CD4-positive, alpha-beta memory T cell (primary cell): ENCODE measurements around the gene RP2. TPM values are rescaled to one million over a fixed set of nuclear protein-coding genes. Genes with fewer than 3 reads are reported as not detected.

Experiments
- CTCF ChIA-PET: fragments of 350-600 bp; sonication (Branson Sonifier 250); formaldehyde crosslinking; loops from one replicate; lab custom pipeline; 2021; ENCODE audit warnings: inconsistent platforms; ENCODE audit not compliant: partially characterized antibody; lab: Charles Lee
- POLR2A ChIA-PET: fragments of 350-600 bp; sonication (Branson Sonifier 250); formaldehyde crosslinking; loops from one replicate; lab custom pipeline; 2021; ENCODE audit not compliant: partially characterized antibody; lab: Charles Lee
- DNase-seq, 5 donors: peaks; one replicate each; pipeline versions ENCODE4 v3.0.0 to v3.0.0-alpha.2; 2020 to 2022; ENCODE audit warnings: mixed read lengths in 1 of 5
- H3K27ac ChIP-seq: one replicate; pipeline ENCODE4 v1.7.0; 2013; ENCODE audit warnings: low read depth, low read length
- H3K27me3 ChIP-seq: 2 replicates; pipeline ENCODE4 v1.7.0; 2013; ENCODE audit warnings: mild to moderate bottlenecking, low read length, moderate library complexity; ENCODE audit not compliant: insufficient read depth
- H3K36me3 ChIP-seq: 2 replicates; pipeline ENCODE4 v1.7.0; 2013; ENCODE audit warnings: mild to moderate bottlenecking, low read length, moderate library complexity; ENCODE audit not compliant: insufficient read depth
- H3K4me1 ChIP-seq: 2 replicates; pipeline ENCODE4 v1.7.0; 2013; ENCODE audit warnings: mild to moderate bottlenecking, low read length, moderate library complexity; ENCODE audit not compliant: insufficient read depth
- H3K4me3 ChIP-seq, 2 donors: one replicate each; pipeline ENCODE4 v1.7.0; 2013; ENCODE audit warnings: low read length in 2 of 2, mild to moderate bottlenecking in 1 of 2
- H3K9me3 ChIP-seq, 2 donors: one replicate each; pipeline ENCODE4 v1.7.0; 2013; ENCODE audit warnings: low read length in 2 of 2, control low read depth in 1 of 2; ENCODE audit not compliant: control insufficient read depth in 1 of 2
- H3K27ac Mint-ChIP-seq, 7 donors: one replicate each; pipeline ENCODE4 v1.8.0; 2020 to 2021; ENCODE audit warnings: mixed read lengths in 7 of 7, mild to moderate bottlenecking in 6 of 7, inconsistent platforms in 3 of 7, moderate library complexity in 3 of 7
- H3K27me3 Mint-ChIP-seq, 2 donors: one replicate each; pipeline ENCODE4 v1.8.0; 2020 to 2021; ENCODE audit warnings: mixed read lengths in 2 of 2
- H3K36me3 Mint-ChIP-seq, 2 donors: one replicate each; pipeline ENCODE4 v1.8.0; 2020 to 2021; ENCODE audit warnings: mixed read lengths in 2 of 2, inconsistent platforms in 1 of 2, mild to moderate bottlenecking in 1 of 2
- H3K4me1 Mint-ChIP-seq, 4 donors: one replicate each; pipeline ENCODE4 v1.8.0; 2020 to 2021; ENCODE audit warnings: mixed read lengths in 4 of 4, mild to moderate bottlenecking in 1 of 4
- H3K4me3 Mint-ChIP-seq, 8 donors: one replicate each; pipeline ENCODE4 v1.8.0; 2020 to 2021; ENCODE audit warnings: mixed read lengths in 8 of 8, mild to moderate bottlenecking in 7 of 8, moderate library complexity in 6 of 8, inconsistent platforms in 3 of 8
- H3K9me3 Mint-ChIP-seq, 8 donors: one replicate each; pipeline ENCODE4 v1.8.0; 2020 to 2021; ENCODE audit warnings: mixed read lengths in 8 of 8, mild to moderate bottlenecking in 5 of 8, inconsistent platforms in 3 of 8, moderate library complexity in 1 of 8
- intact Hi-C: fragments of 100-400 bp; cut with micrococcal nuclease; formaldehyde crosslinking; loops from one replicate; pipeline ENCODE4 v1.15.1; 2023
- polyA plus RNA-seq, 2 donors: library from polyadenylated mRNA; unstranded; fragments of 300-500 nt; fragmentation: Illumina TruSeq; gene quantifications; one replicate each; pipeline ENCODE4 v1.2.3, GENCODE V29; 2021
- total RNA-seq, 2 experiments: library from RNA; stranded (reverse); gene quantifications; one replicate each; pipeline ENCODE4 v1.2.3, GENCODE V29; 2021

Gene RP2
- total and polyA plus RNA-seq, 4 experiments from 2014 or later, result 5.8 to 9.7 (median 7.3) TPM

GRCh38 chrX:46866726-46867125 is 29.9 kb downstream of the RP2 start:
- H3K9me3 Mint-ChIP-seq, result no peaks in the 10 kb centered on the region
- peaks cover 0 to 3% (median 1%) of the 10 kb centered on the region in 4 donors for H3K4me1 Mint-ChIP-seq
- peaks cover 4 to 21% of the 10 kb centered on the region in 2 donors for H3K36me3 Mint-ChIP-seq
- DNase-seq, result no peak
- peaks cover 3% of the 10 kb centered on the region for H3K36me3 ChIP-seq
- no peaks in the 10 kb centered on the region for H3K27me3 ChIP-seq
- no peak overlapping the region for H3K4me3 ChIP-seq
- no peak overlapping the region for H3K27ac ChIP-seq
- H3K4me3 Mint-ChIP-seq, result no peak overlapping the region
- ChIA-PET CTCF (no interaction called here), POLR2A (no interaction called here)
- H3K4me1 ChIP-seq, result no peaks in the 10 kb centered on the region
- intact Hi-C loops, result no loop called here
- H3K27me3 Mint-ChIP-seq, result no peaks in the 10 kb centered on the region
- H3K27ac Mint-ChIP-seq, result no peak overlapping the region
- no peaks in the 10 kb centered on the region for H3K9me3 ChIP-seq

- Mint-ChIP-seq H3K4me1 (peaks cover 0 to 5% (median 1%) of the 10 kb centered on the region in 4 donors), H3K9me3 (no peaks in the 10 kb centered on the region), H3K27ac (peak overlapping the region in 1 of 7 donors; percentile 43), H3K27me3 (no peaks in the 10 kb centered on the region), H3K4me3 (no peak overlapping the region), H3K36me3 (peaks cover 0 to 8% of the 10 kb centered on the region in 2 donors)
- Histone ChIP-seq H3K4me3 (no peak overlapping the region), H3K9me3 (no peaks in the 10 kb centered on the region), H3K4me1 (no peaks in the 10 kb centered on the region), H3K27me3 (no peaks in the 10 kb centered on the region), H3K36me3 (no peaks in the 10 kb centered on the region), H3K27ac (no peak overlapping the region)
- POLR2A ChIA-PET, result no interaction called here
- CTCF ChIA-PET, result no interaction called here
- intact Hi-C loops, result no loop called here
- DNase-seq, result no peak
These were observed 36.9 kb downstream of the RP2 start for GRCh38 chrX:46873746-46874145.

- no peak for DNase-seq
- ChIA-PET CTCF (no interaction called here), POLR2A (no interaction called here)
- H3K9me3 ChIP-seq, result no peaks in the 10 kb centered on the region
- Mint-ChIP-seq H3K9me3 (no peaks in the 10 kb centered on the region), H3K27ac (no peak overlapping the region), H3K27me3 (no peaks in the 10 kb centered on the region), H3K4me1 (peaks cover 0 to 3% (median 0%) of the 10 kb centered on the region in 4 donors), H3K4me3 (no peak overlapping the region), H3K36me3 (peaks cover 0 to 11% of the 10 kb centered on the region in 2 donors)
- no peaks in the 10 kb centered on the region for H3K36me3 ChIP-seq
- H3K27ac ChIP-seq, result no peak overlapping the region
- no peak overlapping the region for H3K4me3 ChIP-seq
- intact Hi-C loops, result no loop called here
- no peaks in the 10 kb centered on the region for H3K4me1 ChIP-seq
- H3K27me3 ChIP-seq, result no peaks in the 10 kb centered on the region
These were observed 40.1 kb downstream of the RP2 start for GRCh38 chrX:46876901-46877300.

- Histone ChIP-seq H3K9me3 (no peaks in the 10 kb centered on the region), H3K4me3 (no peak overlapping the region), H3K4me1 (no peaks in the 10 kb centered on the region), H3K27ac (no peak overlapping the region), H3K27me3 (no peaks in the 10 kb centered on the region), H3K36me3 (no peaks in the 10 kb centered on the region)
- Mint-ChIP-seq H3K4me1 (no peaks in the 10 kb centered on the region), H3K36me3 (peaks cover 0 to 10% of the 10 kb centered on the region in 2 donors), H3K4me3 (no peak overlapping the region), H3K27ac (no peak overlapping the region), H3K9me3 (no peaks in the 10 kb centered on the region), H3K27me3 (no peaks in the 10 kb centered on the region)
- DNase-seq, result no peak
- intact Hi-C loops, result no loop called here
- ChIA-PET CTCF (no interaction called here), POLR2A (no interaction called here)
These were observed 45.4 kb downstream of the RP2 start for GRCh38 chrX:46882266-46882665.

- H3K36me3 Mint-ChIP-seq, result peaks cover 0 to 7% of the 10 kb centered on the region in 2 donors
- DNase-seq, result no peak
- H3K27me3 Mint-ChIP-seq, result no peaks in the 10 kb centered on the region
- no peak overlapping the region for H3K4me3 ChIP-seq
- intact Hi-C loops, result no loop called here
- no peaks in the 10 kb centered on the region for H3K4me1 ChIP-seq
- no peaks in the 10 kb centered on the region for H3K27me3 ChIP-seq
- CTCF ChIA-PET, result no interaction called here
- no peaks in the 10 kb centered on the region for H3K9me3 Mint-ChIP-seq
- H3K27ac ChIP-seq, result no peak overlapping the region
- POLR2A ChIA-PET, result no interaction called here
- H3K9me3 ChIP-seq, result no peaks in the 10 kb centered on the region
- no peak overlapping the region for H3K4me3 Mint-ChIP-seq
- H3K4me1 Mint-ChIP-seq, result no peaks in the 10 kb centered on the region
- H3K27ac Mint-ChIP-seq, result no peak overlapping the region
- no peaks in the 10 kb centered on the region for H3K36me3 ChIP-seq
These were observed 48.0 kb downstream of the RP2 start for GRCh38 chrX:46884799-46885198.

- Mint-ChIP-seq H3K36me3 (no peaks in the 10 kb centered on the region), H3K4me1 (no peaks in the 10 kb centered on the region), H3K4me3 (no peak overlapping the region), H3K27ac (no peak overlapping the region), H3K27me3 (peaks cover 0 to 1% of the 10 kb centered on the region in 2 donors), H3K9me3 (no peaks in the 10 kb centered on the region)
- Histone ChIP-seq H3K27me3 (no peaks in the 10 kb centered on the region), H3K9me3 (no peaks in the 10 kb centered on the region), H3K4me1 (no peaks in the 10 kb centered on the region), H3K27ac (no peak overlapping the region), H3K36me3 (no peaks in the 10 kb centered on the region), H3K4me3 (no peak overlapping the region)
- intact Hi-C loops, result no loop called here
- ChIA-PET CTCF (no interaction called here), POLR2A (no interaction called here)
- DNase-seq, result no peak
These were observed 61.4 kb downstream of the RP2 start for GRCh38 chrX:46898207-46898606.

- Mint-ChIP-seq H3K36me3 (no peaks in the 10 kb centered on the region), H3K4me3 (peak overlapping the region in 7 of 8 donors; percentile 15 to 74 (median 54)), H3K27me3 (no peaks in the 10 kb centered on the region), H3K9me3 (no peaks in the 10 kb centered on the region), H3K27ac (peak overlapping the region in 1 of 7 donors; percentile 53), H3K4me1 (no peaks in the 10 kb centered on the region)
- peaks cover 3% of the 10 kb centered on the region for H3K4me1 ChIP-seq
- intact Hi-C loops, result loop anchor here (1.0 to 5.0 kb wide), 4 partner anchors 75 to 189 kb away; partner anchors contain the start of gene SLC9A7
- no peaks in the 10 kb centered on the region for H3K27me3 ChIP-seq
- no peak overlapping the region for H3K27ac ChIP-seq
- no peaks in the 10 kb centered on the region for H3K9me3 ChIP-seq
- H3K4me3 ChIP-seq, result no peak overlapping the region
- ChIA-PET POLR2A (interaction anchor here (1.5 kb wide), 1 partner anchor 9 kb away, joined by 5 read pairs; no protein-coding TSS in a partner anchor), CTCF (interaction anchor here (0.6 to 2.7 kb wide), 7 partner anchors 13 to 248 kb away, joined by 3 to 10 read pairs (median 6); no protein-coding TSS in a partner anchor)
- peak; percentile 40 to 54 (median 49) for DNase-seq
- no peaks in the 10 kb centered on the region for H3K36me3 ChIP-seq
These were observed 66.8 kb downstream of the RP2 start for GRCh38 chrX:46903458-46904242.
